WTC11 (cell line): ENCODE results near the gene HTR4.

Experiments
- ATF1 ChIP-seq: sonication (generic); formaldehyde crosslinking; IDR thresholded peaks from 2 replicates; pipeline ENCODE4 v1.8.1; 2023; ENCODE audit warnings: mild to moderate bottlenecking, moderate library complexity, missing genetic modification reagents
- CREB1 ChIP-seq: sonication (generic); formaldehyde crosslinking; IDR thresholded peaks from 2 replicates; pipeline ENCODE4 v1.8.0; 2023; ENCODE audit warnings: mild to moderate bottlenecking, missing genetic modification reagents
- CTCF ChIP-seq: fragments of 200-600 bp; IDR thresholded peaks from 2 replicates; pipeline ENCODE4 v1.8.0; 2022; ENCODE audit warnings: antibody characterized with exemption
- E2F5 ChIP-seq: sonication (generic); formaldehyde crosslinking; IDR thresholded peaks from 2 replicates; pipeline ENCODE4 v1.8.1; 2022; ENCODE audit warnings: mild to moderate bottlenecking, moderate library complexity, missing genetic modification reagents
- ESRRA ChIP-seq: sonication (generic); formaldehyde crosslinking; IDR thresholded peaks from 2 replicates; pipeline ENCODE4 v1.8.1; 2022; ENCODE audit warnings: mild to moderate bottlenecking, missing genetic modification reagents, borderline replicate concordance
- GABPB1 ChIP-seq: sonication (generic); formaldehyde crosslinking; IDR thresholded peaks from 2 replicates; pipeline ENCODE4 v1.8.1; 2023; ENCODE audit warnings: mild to moderate bottlenecking, missing genetic modification reagents
- HMGXB4 ChIP-seq: sonication (generic); formaldehyde crosslinking; IDR thresholded peaks from 2 replicates; pipeline ENCODE4 v1.8.1; 2023; ENCODE audit warnings: mild to moderate bottlenecking, moderate library complexity, missing genetic modification reagents
- IRF1 ChIP-seq: sonication (generic); formaldehyde crosslinking; IDR thresholded peaks from 2 replicates; pipeline ENCODE4 v1.8.0; 2023; ENCODE audit warnings: missing genetic modification reagents
- PREB ChIP-seq: sonication (generic); formaldehyde crosslinking; IDR thresholded peaks from 2 replicates; pipeline ENCODE4 v1.8.1; 2022; ENCODE audit warnings: mild to moderate bottlenecking, missing genetic modification reagents, moderate library complexity, borderline replicate concordance
- TP53 ChIP-seq: sonication (generic); formaldehyde crosslinking; IDR thresholded peaks from 2 replicates; pipeline ENCODE4 v1.8.1; 2023; ENCODE audit warnings: mild to moderate bottlenecking, missing genetic modification reagents
- USF2 ChIP-seq: sonication (generic); formaldehyde crosslinking; IDR thresholded peaks from 2 replicates; pipeline ENCODE4 v1.8.1; 2023; ENCODE audit warnings: mild to moderate bottlenecking, missing genetic modification reagents, moderate library complexity
- ZNF121 ChIP-seq: sonication (generic); formaldehyde crosslinking; IDR thresholded peaks from 2 replicates; pipeline ENCODE4 v1.8.0; 2023; ENCODE audit warnings: missing genetic modification reagents
- TF ChIP-seq, protein P1 (sequence below): fragments of 250-450 bp; sonication (Bioruptor Pico); IDR thresholded peaks from 2 replicates; pipeline ENCODE4 v2.1.2; 2022; ENCODE audit warnings: mild to moderate bottlenecking, moderate library complexity
- TF ChIP-seq, protein P2 (sequence below): sonication (generic); formaldehyde crosslinking; conservative IDR thresholded peaks from 2 replicates; pipeline ENCODE4 v1.8.1; 2022; ENCODE audit warnings: mild to moderate bottlenecking, missing genetic modification reagents

DNA sequence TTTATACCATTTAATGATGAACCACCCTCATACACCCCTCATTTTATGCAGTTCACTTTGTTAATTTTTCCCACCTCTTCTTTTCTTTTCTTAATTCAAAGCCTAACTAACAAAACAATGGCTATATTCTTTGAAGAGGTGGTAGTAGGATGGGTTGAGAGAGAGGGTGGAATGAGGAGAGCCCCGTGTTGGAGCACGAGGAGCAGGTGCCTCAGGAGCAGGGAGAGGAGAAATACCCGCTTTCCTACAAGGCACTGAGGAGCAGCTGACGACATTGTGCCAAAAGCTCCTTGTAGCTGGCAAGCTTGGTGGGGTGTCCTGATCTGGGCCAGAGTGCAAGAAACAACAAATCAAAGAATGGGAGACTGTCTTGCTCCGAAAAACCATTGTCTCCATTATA lies 129.6 kb downstream of the HTR4 start:
- TF ChIP-seq, protein P1, sequence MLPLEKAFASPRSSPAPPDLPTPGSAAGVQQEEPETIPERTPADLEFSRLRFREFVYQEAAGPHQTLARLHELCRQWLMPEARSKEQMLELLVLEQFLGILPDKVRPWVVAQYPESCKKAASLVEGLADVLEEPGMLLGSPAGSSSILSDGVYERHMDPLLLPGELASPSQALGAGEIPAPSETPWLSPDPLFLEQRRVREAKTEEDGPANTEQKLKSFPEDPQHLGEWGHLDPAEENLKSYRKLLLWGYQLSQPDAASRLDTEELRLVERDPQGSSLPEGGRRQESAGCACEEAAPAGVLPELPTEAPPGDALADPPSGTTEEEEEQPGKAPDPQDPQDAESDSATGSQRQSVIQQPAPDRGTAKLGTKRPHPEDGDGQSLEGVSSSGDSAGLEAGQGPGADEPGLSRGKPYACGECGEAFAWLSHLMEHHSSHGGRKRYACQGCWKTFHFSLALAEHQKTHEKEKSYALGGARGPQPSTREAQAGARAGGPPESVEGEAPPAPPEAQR = no peak
- no peak for TF ChIP-seq PREB
- TF ChIP-seq CTCF = no peak
- no peak for TF ChIP-seq E2F5 (CRISPR knock-in tag)
- TF ChIP-seq CREB1 (CRISPR knock-in tag) = no peak
- no peak for TF ChIP-seq USF2
- no peak for TF ChIP-seq GABPB1
- no peak for TF ChIP-seq ZNF121
- no peak for TF ChIP-seq ESRRA (CRISPR knock-in tag)
- TF ChIP-seq, protein P2, sequence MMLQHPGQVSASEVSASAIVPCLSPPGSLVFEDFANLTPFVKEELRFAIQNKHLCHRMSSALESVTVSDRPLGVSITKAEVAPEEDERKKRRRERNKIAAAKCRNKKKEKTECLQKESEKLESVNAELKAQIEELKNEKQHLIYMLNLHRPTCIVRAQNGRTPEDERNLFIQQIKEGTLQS (CRISPR knock-in tag) = no peak
- no peak for TF ChIP-seq IRF1 (CRISPR knock-in tag)
- no peak for TF ChIP-seq ATF1 (CRISPR knock-in tag)
- no peak for TF ChIP-seq TP53 (CRISPR knock-in tag)
- TF ChIP-seq HMGXB4 (CRISPR knock-in tag) = no peak
